NB4 (cell line): ENCODE results near the gene ZCCHC7.

Experiments
- CTCF ChIP-seq: IDR thresholded peaks from one replicate; pipeline ENCODE4 v1.5.1; 2012; ENCODE audit warnings: low read depth, low read length
- MYC ChIP-seq: IDR thresholded peaks from 2 replicates; pipeline ENCODE4 v1.6.1; 2011; ENCODE audit warnings: low read depth, low read length
- POLR2A ChIP-seq: IDR thresholded peaks from 2 replicates; pipeline ENCODE4 v1.6.1; 2011; ENCODE audit warnings: mild to moderate bottlenecking; ENCODE audit not compliant: insufficient read length; ENCODE audit errors: extremely low read depth

GRCh38 chr9:37119360-37119759 is 1.0 kb upstream of the ZCCHC7 start:
- TF ChIP-seq CTCF (no peak), POLR2A (no peak), MYC (no peak)
